ENCODE results near the gene CEACAM16. TPM values are rescaled to one million over a fixed set of nuclear protein-coding genes. Genes with fewer than 3 reads are reported as not detected.

Gene CEACAM16
- total RNA-seq, 6 donors from 2014 or later = not detected

DNA sequence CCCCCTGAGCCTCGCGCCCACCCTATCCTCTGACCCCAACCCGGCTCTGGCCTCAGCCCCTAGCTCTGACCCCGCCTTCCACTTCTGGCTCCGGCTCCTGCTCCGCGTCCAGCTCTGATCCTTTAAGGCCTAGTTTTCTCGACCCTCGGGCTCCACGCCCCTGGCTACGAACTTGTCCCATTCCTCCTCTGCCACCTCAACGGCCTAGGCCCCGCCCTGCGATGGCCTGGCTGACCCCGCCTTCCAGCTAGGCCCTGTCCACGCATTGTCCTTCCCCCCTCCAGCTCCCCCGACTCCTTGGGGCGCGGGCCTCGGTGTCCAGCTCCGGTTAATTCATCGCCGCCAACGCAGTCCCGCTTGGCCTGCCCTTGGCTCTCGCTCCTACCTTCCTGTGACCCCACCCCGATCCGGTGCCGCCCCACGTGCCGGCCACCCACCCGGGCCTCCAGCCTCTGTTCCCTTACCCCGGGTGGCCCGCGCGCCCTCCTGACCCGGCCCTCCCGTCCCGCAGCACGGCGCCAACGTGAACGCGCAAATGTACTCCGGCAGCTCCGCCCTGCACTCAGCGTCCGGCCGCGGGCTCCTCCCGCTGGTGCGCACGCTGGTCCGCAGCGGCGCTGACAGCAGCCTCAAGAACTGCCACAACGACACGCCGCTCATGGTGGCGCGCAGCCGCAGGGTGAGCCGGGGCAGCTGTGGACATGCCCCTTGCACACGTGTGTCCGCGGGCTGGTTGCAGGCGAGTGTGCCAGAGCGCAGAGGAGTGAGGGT lies 59.0 kb downstream of the CEACAM16 start:
- ATAC-seq (ENCODE audit: low FRiP score in 2 of 2) (peak; percentile 45 to 56), DNase-seq (peak; percentile 71 to 93)
- peak overlapping the region in 3 of 4 donors; percentile 21 to 46 (median 38) for H3K4me3 ChIP-seq
- peaks cover 15 to 67% (median 44%) of the 10 kb centered on the region in 4 donors for H3K36me3 ChIP-seq
- H3K4me1 ChIP-seq = peaks cover 47 to 58% (median 50%) of the 10 kb centered on the region in 4 donors
- H3K9me3 ChIP-seq = no peaks in the 10 kb centered on the region
- no peaks in the 10 kb centered on the region for H3K27me3 ChIP-seq
- WGBS, 2 donors = 44 to 54% methylated on average over 52 to 68 of the region's 68 CpGs
- TF ChIP-seq, protein P1, sequence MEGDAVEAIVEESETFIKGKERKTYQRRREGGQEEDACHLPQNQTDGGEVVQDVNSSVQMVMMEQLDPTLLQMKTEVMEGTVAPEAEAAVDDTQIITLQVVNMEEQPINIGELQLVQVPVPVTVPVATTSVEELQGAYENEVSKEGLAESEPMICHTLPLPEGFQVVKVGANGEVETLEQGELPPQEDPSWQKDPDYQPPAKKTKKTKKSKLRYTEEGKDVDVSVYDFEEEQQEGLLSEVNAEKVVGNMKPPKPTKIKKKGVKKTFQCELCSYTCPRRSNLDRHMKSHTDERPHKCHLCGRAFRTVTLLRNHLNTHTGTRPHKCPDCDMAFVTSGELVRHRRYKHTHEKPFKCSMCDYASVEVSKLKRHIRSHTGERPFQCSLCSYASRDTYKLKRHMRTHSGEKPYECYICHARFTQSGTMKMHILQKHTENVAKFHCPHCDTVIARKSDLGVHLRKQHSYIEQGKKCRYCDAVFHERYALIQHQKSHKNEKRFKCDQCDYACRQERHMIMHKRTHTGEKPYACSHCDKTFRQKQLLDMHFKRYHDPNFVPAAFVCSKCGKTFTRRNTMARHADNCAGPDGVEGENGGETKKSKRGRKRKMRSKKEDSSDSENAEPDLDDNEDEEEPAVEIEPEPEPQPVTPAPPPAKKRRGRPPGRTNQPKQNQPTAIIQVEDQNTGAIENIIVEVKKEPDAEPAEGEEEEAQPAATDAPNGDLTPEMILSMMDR (IDR thresholded peaks at IDR 0.05) = peak in 5 of 6 experiments; percentile 13 to 57 (median 31)
- TF ChIP-seq EP300 (IDR thresholded peaks at IDR 0.05) = peak in 1 of 4 donors; percentile 76
- peak in 1 of 4 donors; percentile 45 for TF ChIP-seq POLR2A (IDR thresholded peaks at IDR 0.05)
- peak; percentile 71 to 78 for TF ChIP-seq POLR2AphosphoS5 (IDR thresholded peaks at IDR 0.05)
- peak overlapping the region; percentile 95 to 98 (median 96) for H3K27ac ChIP-seq

DNA sequence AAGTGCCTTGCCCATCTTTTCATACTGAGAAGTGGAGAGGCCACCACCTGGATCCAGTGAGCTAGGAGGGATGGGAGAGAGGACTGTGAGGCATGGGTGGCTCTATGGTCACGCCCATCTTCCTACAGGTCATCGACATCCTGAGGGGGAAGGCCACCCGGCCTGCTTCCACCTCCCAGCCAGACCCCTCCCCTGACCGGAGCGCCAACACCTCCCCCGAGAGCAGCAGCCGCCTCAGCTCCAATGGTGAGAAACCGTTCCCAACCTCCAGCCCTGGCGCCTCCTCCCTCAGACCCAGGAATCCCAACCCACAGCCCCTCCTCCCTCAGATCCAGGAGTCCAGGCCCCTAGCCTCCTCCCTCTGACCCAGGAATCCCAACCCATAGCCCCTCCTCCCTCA lies 59.6 kb downstream of the CEACAM16 start:
- ATAC-seq (ENCODE audit: low FRiP score in 2 of 2) (no peak), DNase-seq (peak in 1 of 2 donors; percentile 54)
- H3K4me1 ChIP-seq = peaks cover 46 to 52% (median 48%) of the 10 kb centered on the region in 4 donors
- peak overlapping the region; percentile 95 to 98 (median 96) for H3K27ac ChIP-seq
- no peaks in the 10 kb centered on the region for H3K9me3 ChIP-seq
- H3K27me3 ChIP-seq = no peaks in the 10 kb centered on the region
- no peak for TF ChIP-seq POLR2A (IDR thresholded peaks at IDR 0.05)
- no peak for TF ChIP-seq POLR2AphosphoS5 (IDR thresholded peaks at IDR 0.05)
- TF ChIP-seq EP300 (IDR thresholded peaks at IDR 0.05) = no peak
- TF ChIP-seq, protein P1 (IDR thresholded peaks at IDR 0.05) = no peak
- H3K36me3 ChIP-seq = peaks cover 15 to 66% (median 44%) of the 10 kb centered on the region in 4 donors
- WGBS, 2 donors = 77 to 91% methylated on average over 6 to 9 of the region's 9 CpGs
- peak overlapping the region in 2 of 4 donors; percentile 38 to 46 for H3K4me3 ChIP-seq

DNA sequence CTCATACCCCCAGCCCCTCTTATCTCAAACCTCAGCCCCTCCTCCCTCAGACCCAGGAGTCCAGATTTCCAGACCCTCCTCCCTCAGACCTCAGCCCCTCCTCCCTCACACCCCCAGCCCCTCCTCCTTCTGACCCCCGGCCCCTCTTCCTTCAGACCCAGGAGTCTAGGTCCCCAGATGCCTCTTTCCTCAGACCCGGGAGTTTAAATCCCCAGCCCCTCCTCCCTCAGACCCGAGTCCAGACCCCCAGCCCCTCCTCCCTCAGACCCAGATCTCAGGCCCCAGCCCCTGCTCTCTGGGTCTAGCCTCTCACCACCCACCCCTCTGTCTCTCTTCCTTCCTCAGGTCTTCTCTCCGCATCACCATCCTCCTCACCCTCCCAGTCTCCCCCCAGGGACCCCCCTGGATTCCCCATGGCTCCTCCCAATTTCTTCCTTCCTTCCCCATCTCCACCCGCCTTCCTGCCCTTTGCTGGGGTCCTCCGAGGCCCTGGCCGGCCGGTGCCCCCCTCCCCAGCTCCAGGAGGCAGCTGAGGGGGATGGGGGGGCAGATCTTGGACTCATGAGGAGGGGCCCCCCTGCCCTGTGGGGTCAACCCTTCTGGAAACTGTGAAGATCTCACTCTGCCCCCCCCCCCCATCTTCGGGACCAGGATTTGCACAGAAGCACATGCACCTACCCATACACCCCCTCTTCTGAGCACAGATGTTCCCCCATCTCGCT lies 60.3 kb downstream of the CEACAM16 start:
- 68 to 76% methylated on average over 4 to 9 of the region's 10 CpGs for WGBS, 2 donors
- no peaks in the 10 kb centered on the region for H3K9me3 ChIP-seq
- no peak for ATAC-seq (ENCODE audit: low FRiP score in 2 of 2)
- TF ChIP-seq EP300 (IDR thresholded peaks at IDR 0.05) = no peak
- TF ChIP-seq POLR2A (IDR thresholded peaks at IDR 0.05) = no peak
- TF ChIP-seq, protein P1 (IDR thresholded peaks at IDR 0.05) = no peak
- peak in 1 of 2 donors; percentile 62 for DNase-seq
- H3K27me3 ChIP-seq = no peaks in the 10 kb centered on the region
- H3K27ac ChIP-seq = peak overlapping the region; percentile 28 to 98 (median 96)
- H3K4me1 ChIP-seq = peaks cover 44 to 54% (median 49%) of the 10 kb centered on the region in 4 donors
- H3K36me3 ChIP-seq = peaks cover 15 to 66% (median 44%) of the 10 kb centered on the region in 4 donors
- no peak overlapping the region for H3K4me3 ChIP-seq

Small RNA genes lying within 50 kb of the gene (small RNA-seq; reads per million reads assigned to genes)
- gene RF00285 = 0 reads per million in 4 donors

Other genes with a start within 250 kb of the CEACAM16 start
- gene ZNF180, start 198.6 kb upstream of the CEACAM16 start, total RNA-seq = 10 to 100 TPM in 3 of 6 donors, 1 to 10 TPM in 3; 6.3 to 14.3 (median 10.0) TPM
- not detected for gene CEACAM20, start 169.5 kb upstream of the CEACAM16 start, total RNA-seq
- gene IGSF23, start 85.6 kb upstream of the CEACAM16 start, total RNA-seq = not detected
- gene PVR, start 55.2 kb upstream of the CEACAM16 start, total RNA-seq = 10 to 100 TPM; 40.5 to 89.7 (median 44.2) TPM
- gene CEACAM19, start 27.7 kb upstream of the CEACAM16 start, total RNA-seq = 10 to 100 TPM in 2 of 6 donors, 1 to 10 TPM in 4; 2.8 to 13.6 (median 7.2) TPM
- gene BCL3, start 49.6 kb downstream of the CEACAM16 start, total RNA-seq = 100 to 1,000 TPM in 2 of 6 donors, 10 to 100 TPM in 4; 31.1 to 114 (median 71.6) TPM
- gene CBLC, start 78.7 kb downstream of the CEACAM16 start, total RNA-seq = 10 to 100 TPM in 1 of 6 donors, 1 to 10 TPM in 5; 2.9 to 10.5 (median 4.5) TPM
- 100 to 1,000 TPM; 246 to 557 (median 274) TPM for gene BCAM, start 110.0 kb downstream of the CEACAM16 start, total RNA-seq
- gene NECTIN2, start 147.1 kb downstream of the CEACAM16 start, total RNA-seq = 100 to 1,000 TPM in 4 of 6 donors, 10 to 100 TPM in 2; 52.2 to 152 (median 109) TPM
- gene TOMM40, start 192.1 kb downstream of the CEACAM16 start, total RNA-seq = 10 to 100 TPM; 26.6 to 88.3 (median 58.1) TPM
- 1,000 to 10,000 TPM in 2 of 6 donors, 100 to 1,000 TPM in 4; 256 to 1,773 (median 644) TPM for gene APOE, start 206.6 kb downstream of the CEACAM16 start, total RNA-seq
- 100 to 1,000 TPM; 186 to 754 (median 527) TPM for gene APOC1, start 215.5 kb downstream of the CEACAM16 start, total RNA-seq
- gene APOC4, start 243.1 kb downstream of the CEACAM16 start, total RNA-seq = 1 to 10 TPM in 1 of 6 donors, under 1 TPM in 1, not detected in 4; 0.49 to 2.7 TPM
- gene APOC2, start 246.9 kb downstream of the CEACAM16 start, total RNA-seq = 10 to 100 TPM in 5 of 6 donors, under 1 TPM in 1; 0.98 to 50.0 (median 22.8) TPM

All from upper lobe of left lung (tissue), 6 donors.